ENCODE measurements around the gene FBXW11.

DNA sequence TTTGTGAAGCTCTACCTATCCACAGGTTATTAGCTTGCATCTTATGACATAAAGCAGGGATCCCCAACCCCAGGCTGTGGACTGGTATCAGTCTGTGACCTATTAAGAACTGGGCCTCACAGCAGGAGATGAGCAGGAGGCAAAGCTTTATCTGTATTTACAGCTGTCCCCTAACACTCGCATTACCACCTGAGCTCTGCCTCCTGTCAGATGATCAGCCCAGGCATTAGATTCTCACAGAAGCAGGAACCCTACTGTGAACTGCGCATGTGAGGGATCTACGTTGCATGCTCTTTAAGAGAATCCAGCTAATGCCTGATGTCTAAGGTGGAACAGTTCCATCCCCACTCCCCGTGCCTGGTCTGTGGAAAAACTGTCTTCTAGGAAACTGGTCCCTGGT, 19.7 kb downstream of the FBXW11 start:
- TF ChIP-seq, protein P1, sequence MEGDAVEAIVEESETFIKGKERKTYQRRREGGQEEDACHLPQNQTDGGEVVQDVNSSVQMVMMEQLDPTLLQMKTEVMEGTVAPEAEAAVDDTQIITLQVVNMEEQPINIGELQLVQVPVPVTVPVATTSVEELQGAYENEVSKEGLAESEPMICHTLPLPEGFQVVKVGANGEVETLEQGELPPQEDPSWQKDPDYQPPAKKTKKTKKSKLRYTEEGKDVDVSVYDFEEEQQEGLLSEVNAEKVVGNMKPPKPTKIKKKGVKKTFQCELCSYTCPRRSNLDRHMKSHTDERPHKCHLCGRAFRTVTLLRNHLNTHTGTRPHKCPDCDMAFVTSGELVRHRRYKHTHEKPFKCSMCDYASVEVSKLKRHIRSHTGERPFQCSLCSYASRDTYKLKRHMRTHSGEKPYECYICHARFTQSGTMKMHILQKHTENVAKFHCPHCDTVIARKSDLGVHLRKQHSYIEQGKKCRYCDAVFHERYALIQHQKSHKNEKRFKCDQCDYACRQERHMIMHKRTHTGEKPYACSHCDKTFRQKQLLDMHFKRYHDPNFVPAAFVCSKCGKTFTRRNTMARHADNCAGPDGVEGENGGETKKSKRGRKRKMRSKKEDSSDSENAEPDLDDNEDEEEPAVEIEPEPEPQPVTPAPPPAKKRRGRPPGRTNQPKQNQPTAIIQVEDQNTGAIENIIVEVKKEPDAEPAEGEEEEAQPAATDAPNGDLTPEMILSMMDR (IDR thresholded peaks at IDR 0.05 in 2 of 3, conservative IDR thresholded peaks at IDR 0.05 in 1 of 3; ENCODE audit: control insufficient read depth in 2 of 3, extremely low read depth in 1 of 3, insufficient read depth in 1 of 3, low read depth in 3 of 3, low read length in 3 of 3): no peak
- no peak for TF ChIP-seq POLR2A (IDR thresholded peaks at IDR 0.05; ENCODE audit: low read depth, low read length)
- TF ChIP-seq SMC3 (IDR thresholded peaks at IDR 0.05; ENCODE audit: borderline replicate concordance, low read length): no peak
- no peak for TF ChIP-seq EGR1 (IDR thresholded peaks at IDR 0.05; ENCODE audit: borderline replicate concordance in 1 of 2, low read depth in 2 of 2, low read length in 2 of 2)
- no peak for TF ChIP-seq EZH2 (IDR thresholded peaks at IDR 0.05; ENCODE audit: borderline replicate concordance, control insufficient read depth, low read depth, low read length)
- no peak for TF ChIP-seq BRCA1 (IDR thresholded peaks at IDR 0.05; ENCODE audit: low read depth, low read length)
- no peak for TF ChIP-seq MTA3 (IDR thresholded peaks at IDR 0.05; ENCODE audit: borderline replicate concordance, low read length)
- no peak for TF ChIP-seq POLR2AphosphoS5 (IDR thresholded peaks at IDR 0.05; ENCODE audit: low read length)
- no peak for TF ChIP-seq TCF3 (IDR thresholded peaks at IDR 0.05; ENCODE audit: borderline replicate concordance, insufficient read depth, low read depth, low read length)
- TF ChIP-seq JUNB (IDR thresholded peaks at IDR 0.05): no peak
- no peak for TF ChIP-seq YY1 (IDR thresholded peaks at IDR 0.05; ENCODE audit: low read depth, low read length)
